Anterior cingulate cortex (tissue), 58 donors: ENCODE results near the gene ZNF396.

Experiments
- DNase-seq, 58 donors: peaks; one replicate each; lab custom pipeline; 2025; lab: John Stamatoyannopoulos, UW

Gene ZNF396

GRCh38 chr18:35376742-35377695 is at the start of gene ZNF396:
TSS of gene ZNF396 (minus strand) at chr18:35377337. CDS start at chr18:35374292, 3,045 bp downstream.
- DNase-seq, result peak in 55 of 58 donors; percentile 6 to 81 (median 50)

- no peak for DNase-seq
Observed at GRCh38 chr18:35426786-35427185, 49.6 kb upstream of the ZNF396 start.

- no peak for DNase-seq
Observed at GRCh38 chr18:35424356-35424755, 47.2 kb upstream of the ZNF396 start.

GRCh38 chr18:35422237-35422636 is 45.1 kb upstream of the ZNF396 start:
- no peak for DNase-seq

GRCh38 chr18:35418610-35419009 is 41.5 kb upstream of the ZNF396 start:
- DNase-seq, result no peak

GRCh38 chr18:35417223-35417622 is 40.1 kb upstream of the ZNF396 start:
- no peak for DNase-seq

GRCh38 chr18:35415511-35416073 is 38.5 kb upstream of the ZNF396 start:
- DNase-seq, result peak in 1 of 58 donors; percentile 28

GRCh38 chr18:35413163-35413511 is 36.0 kb upstream of the ZNF396 start:
- DNase-seq, result no peak

- DNase-seq, result no peak
Observed at GRCh38 chr18:35411625-35412351, 34.7 kb upstream of the ZNF396 start.

- no peak for DNase-seq
Observed at GRCh38 chr18:35410561-35410960, 33.4 kb upstream of the ZNF396 start.

- no peak for DNase-seq
Observed at GRCh38 chr18:35409911-35410310, 32.8 kb upstream of the ZNF396 start.

- no peak for DNase-seq
Observed at GRCh38 chr18:35408843-35409261, 31.7 kb upstream of the ZNF396 start.

- peak in 11 of 58 donors; percentile 6 to 74 (median 22) for DNase-seq
Observed at GRCh38 chr18:35407871-35408481, 30.8 kb upstream of the ZNF396 start.

- DNase-seq, result no peak
Observed at GRCh38 chr18:35406666-35407065, 29.5 kb upstream of the ZNF396 start.

GRCh38 chr18:35397976-35398375 is 20.8 kb upstream of the ZNF396 start:
- DNase-seq, result no peak

GRCh38 chr18:35393716-35394115 is 16.6 kb upstream of the ZNF396 start:
- DNase-seq, result no peak

GRCh38 chr18:35392375-35392774 is 15.2 kb upstream of the ZNF396 start:
- no peak for DNase-seq

- no peak for DNase-seq
Observed at GRCh38 chr18:35390951-35391700, 14.0 kb upstream of the ZNF396 start.

- DNase-seq, result peak in 2 of 58 donors; percentile 20 to 24
Observed at GRCh38 chr18:35389095-35389618, 12.0 kb upstream of the ZNF396 start.

GRCh38 chr18:35387152-35387571 is 10.0 kb upstream of the ZNF396 start:
- no peak for DNase-seq
